ENCODE data around the gene SOX1. TPM values are rescaled to one million over a fixed set of nuclear protein-coding genes. Genes with fewer than 3 reads are reported as not detected.

Gene SOX1
- polyA plus RNA-seq, 1 donor from 2014 or later: 13.2 TPM

GRCh38 chr13:112055915-112056269 is 11.1 kb upstream of the SOX1 start:
- Histone ChIP-seq H3K4me2 (ENCODE audit: low read length) (peak overlapping the region; percentile 61), H4K20me1 (ENCODE audit: insufficient read depth) (no peaks in the 10 kb centered on the region), H3K9me3 (ENCODE audit: low read length) (no peaks in the 10 kb centered on the region), H2AFZ (ENCODE audit: low read depth, low read length) (no peak overlapping the region), H3K4me3 (ENCODE audit: low read length) (peak overlapping the region; percentile 74), H3K79me2 (replicated peaks; ENCODE audit: insufficient read depth, low read length) (peaks cover 40% of the 10 kb centered on the region), H3F3A (ENCODE audit: insufficient read depth, low read length, poor library complexity, severe bottlenecking) (no peaks in the 10 kb centered on the region), H3K27ac (ENCODE audit: low read length) (peak overlapping the region; percentile 62), H3K9me2 (ENCODE audit: insufficient read depth, low read length) (no peaks in the 10 kb centered on the region), H3K9ac (ENCODE audit: low read length) (peak overlapping the region; percentile 76), H3K36me3 (ENCODE audit: insufficient read depth, low read length) (no peaks in the 10 kb centered on the region), H3K27me3 (ENCODE audit: insufficient read depth, low read depth, low read length) (peaks cover 83% of the 10 kb centered on the region)
- no peak for TF ChIP-seq EP300 (conservative IDR thresholded peaks at IDR 0.05; ENCODE audit: poor library complexity, severe bottlenecking)
- peak; percentile 1 for TF ChIP-seq REST (IDR thresholded peaks at IDR 0.05; ENCODE audit: borderline replicate concordance)

- Histone ChIP-seq H3K4me2 (ENCODE audit: low read length) (peak overlapping the region; percentile 61), H3K27me3 (ENCODE audit: insufficient read depth, low read depth, low read length) (peaks cover 87% of the 10 kb centered on the region), H3K4me3 (ENCODE audit: low read length) (peak overlapping the region; percentile 74), H2AFZ (ENCODE audit: low read depth, low read length) (no peak overlapping the region), H3K9me2 (ENCODE audit: insufficient read depth, low read length) (no peaks in the 10 kb centered on the region), H4K20me1 (ENCODE audit: insufficient read depth) (no peaks in the 10 kb centered on the region), H3K79me2 (replicated peaks; ENCODE audit: insufficient read depth, low read length) (peaks cover 44% of the 10 kb centered on the region), H3F3A (ENCODE audit: insufficient read depth, low read length, poor library complexity, severe bottlenecking) (no peaks in the 10 kb centered on the region), H3K36me3 (ENCODE audit: insufficient read depth, low read length) (no peaks in the 10 kb centered on the region), H3K27ac (ENCODE audit: low read length) (peak overlapping the region; percentile 62), H3K9ac (ENCODE audit: low read length) (peak overlapping the region; percentile 76), H3K9me3 (ENCODE audit: low read length) (no peaks in the 10 kb centered on the region)
- TF ChIP-seq TAF1 (IDR thresholded peaks at IDR 0.05; ENCODE audit: low read depth) (peak; percentile 35), REST (IDR thresholded peaks at IDR 0.05; ENCODE audit: borderline replicate concordance) (no peak), POLR2AphosphoS5 (IDR thresholded peaks at IDR 0.05) (peak; percentile 67), MXI1 (conservative IDR thresholded peaks at IDR 0.05; ENCODE audit: poor library complexity, severe bottlenecking) (no peak)
Measured at GRCh38 chr13:112056284-112056727, 10.6 kb upstream of the SOX1 start.

GRCh38 chr13:112056739-112057438 is 10.1 kb upstream of the SOX1 start:
- no peaks in the 10 kb centered on the region for H4K20me1 ChIP-seq (ENCODE audit: insufficient read depth)
- H3K79me2 ChIP-seq (replicated peaks; ENCODE audit: insufficient read depth, low read length): peaks cover 47% of the 10 kb centered on the region
- peak overlapping the region; percentile 62 for H3K27ac ChIP-seq (ENCODE audit: low read length)
- peak overlapping the region; percentile 61 for H3K4me2 ChIP-seq (ENCODE audit: low read length)
- no peak overlapping the region for H2AFZ ChIP-seq (ENCODE audit: low read depth, low read length)
- H3K4me3 ChIP-seq (ENCODE audit: low read length): peak overlapping the region; percentile 74
- TF ChIP-seq POLR2AphosphoS5 (IDR thresholded peaks at IDR 0.05) (peak; percentile 44), MXI1 (conservative IDR thresholded peaks at IDR 0.05; ENCODE audit: poor library complexity, severe bottlenecking) (peak; percentile 65), TAF1 (IDR thresholded peaks at IDR 0.05; ENCODE audit: low read depth) (no peak), REST (IDR thresholded peaks at IDR 0.05; ENCODE audit: borderline replicate concordance) (no peak), SMC3 (conservative IDR thresholded peaks at IDR 0.05; ENCODE audit: poor library complexity) (peak; percentile 44), EZH2 (IDR thresholded peaks at IDR 0.05; ENCODE audit: borderline replicate concordance, insufficient read depth, low read length, poor library complexity, severe bottlenecking) (no peak)
- H3K9me3 ChIP-seq (ENCODE audit: low read length): no peaks in the 10 kb centered on the region
- H3K9ac ChIP-seq (ENCODE audit: low read length): peak overlapping the region; percentile 76
- no peaks in the 10 kb centered on the region for H3K36me3 ChIP-seq (ENCODE audit: insufficient read depth, low read length)
- peaks cover 93% of the 10 kb centered on the region for H3K27me3 ChIP-seq (ENCODE audit: insufficient read depth, low read depth, low read length)
- no peaks in the 10 kb centered on the region for H3K9me2 ChIP-seq (ENCODE audit: insufficient read depth, low read length)
- no peaks in the 10 kb centered on the region for H3F3A ChIP-seq (ENCODE audit: insufficient read depth, low read length, poor library complexity, severe bottlenecking)
